Measurements from ENCODE around the gene ELL2. TPM values are rescaled to one million over a fixed set of nuclear protein-coding genes. Genes with fewer than 3 reads are reported as not detected.
A peak's percentile ranks its signal among the peaks of the same experiment; 100 is the strongest.

Gene ELL2
- total RNA-seq, 1 donor from 2014 or later: 124 TPM

DNA sequence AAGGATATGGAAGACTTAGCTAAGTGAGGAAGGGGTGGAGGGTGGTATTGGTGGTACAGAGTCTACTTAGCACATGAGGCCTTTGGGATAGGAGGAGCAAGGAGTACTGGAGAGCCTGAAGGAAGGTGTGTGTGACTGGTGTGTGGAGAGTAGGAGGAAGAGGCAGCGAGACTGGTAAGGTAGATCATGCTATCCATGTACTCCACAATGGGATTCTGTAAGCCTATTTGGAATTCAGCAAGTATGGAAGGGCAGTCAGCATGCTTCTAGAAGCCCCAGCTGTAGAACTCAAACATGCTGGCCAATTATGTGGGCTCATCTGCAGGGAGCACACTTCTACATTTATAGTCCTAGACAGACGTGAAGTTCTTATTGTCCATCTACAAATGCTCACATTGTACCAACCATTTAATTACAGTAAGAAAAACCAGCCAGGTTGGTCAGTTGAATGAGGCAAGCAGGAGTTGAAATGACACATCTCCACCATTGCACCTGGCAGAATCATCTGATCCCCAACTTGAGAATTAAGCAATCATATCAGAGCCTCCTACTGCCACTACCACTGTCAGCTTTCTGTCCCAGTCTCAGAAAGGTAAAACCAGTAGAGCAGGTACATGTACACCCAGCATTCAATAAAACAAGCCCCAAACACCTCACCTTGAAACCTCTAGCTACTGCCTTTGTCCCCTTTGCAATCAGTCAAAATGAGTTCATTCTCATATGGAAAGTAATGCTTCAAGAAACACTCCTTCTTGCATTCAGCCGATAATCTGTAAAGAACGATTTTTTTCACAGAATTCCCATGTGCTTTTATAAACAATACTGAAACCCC lies 78.2 kb downstream of the ELL2 start:
- Mint-ChIP-seq H3K4me1 (ENCODE audit: low read depth) (peaks cover 57% of the 10 kb centered on the region), H3K27me3 (no peaks in the 10 kb centered on the region), H3K4me3 (ENCODE audit: low read depth) (no peak overlapping the region), H3K9me3 (ENCODE audit: low read depth) (peaks cover 4% of the 10 kb centered on the region), H3K27ac (peak overlapping the region; percentile 23), H3K36me3 (ENCODE audit: insufficient read depth) (peaks cover 23% of the 10 kb centered on the region)
- TF ChIP-seq, protein P1, sequence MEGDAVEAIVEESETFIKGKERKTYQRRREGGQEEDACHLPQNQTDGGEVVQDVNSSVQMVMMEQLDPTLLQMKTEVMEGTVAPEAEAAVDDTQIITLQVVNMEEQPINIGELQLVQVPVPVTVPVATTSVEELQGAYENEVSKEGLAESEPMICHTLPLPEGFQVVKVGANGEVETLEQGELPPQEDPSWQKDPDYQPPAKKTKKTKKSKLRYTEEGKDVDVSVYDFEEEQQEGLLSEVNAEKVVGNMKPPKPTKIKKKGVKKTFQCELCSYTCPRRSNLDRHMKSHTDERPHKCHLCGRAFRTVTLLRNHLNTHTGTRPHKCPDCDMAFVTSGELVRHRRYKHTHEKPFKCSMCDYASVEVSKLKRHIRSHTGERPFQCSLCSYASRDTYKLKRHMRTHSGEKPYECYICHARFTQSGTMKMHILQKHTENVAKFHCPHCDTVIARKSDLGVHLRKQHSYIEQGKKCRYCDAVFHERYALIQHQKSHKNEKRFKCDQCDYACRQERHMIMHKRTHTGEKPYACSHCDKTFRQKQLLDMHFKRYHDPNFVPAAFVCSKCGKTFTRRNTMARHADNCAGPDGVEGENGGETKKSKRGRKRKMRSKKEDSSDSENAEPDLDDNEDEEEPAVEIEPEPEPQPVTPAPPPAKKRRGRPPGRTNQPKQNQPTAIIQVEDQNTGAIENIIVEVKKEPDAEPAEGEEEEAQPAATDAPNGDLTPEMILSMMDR (IDR thresholded peaks at IDR 0.05; ENCODE audit: unreplicated experiment): no peak
- DNase-seq (ENCODE audit: low spot score, unreplicated experiment): no peak

DNA sequence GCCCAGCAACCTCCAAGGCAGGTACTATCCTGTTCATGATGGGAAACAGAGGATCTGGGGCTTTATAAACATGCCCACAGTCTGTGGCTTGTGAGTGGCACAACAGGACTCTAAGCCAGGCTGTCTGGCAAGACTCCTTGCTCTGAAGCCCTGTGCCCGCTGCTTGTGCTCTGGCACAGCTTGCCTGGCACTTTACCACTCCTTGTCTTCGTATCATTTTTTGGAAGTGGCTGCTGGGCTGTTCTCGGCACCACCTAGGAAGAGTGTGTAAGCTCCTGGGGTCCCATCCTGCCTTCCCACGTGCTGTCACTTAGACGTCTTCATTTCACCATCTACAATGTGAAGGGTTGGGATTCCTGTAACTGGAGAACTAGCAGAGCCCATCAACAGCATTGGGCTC lies 79.8 kb downstream of the ELL2 start:
- H3K27ac Mint-ChIP-seq: no peak overlapping the region
- no peaks in the 10 kb centered on the region for H3K27me3 Mint-ChIP-seq
- TF ChIP-seq, protein P1 (IDR thresholded peaks at IDR 0.05; ENCODE audit: unreplicated experiment): no peak
- peaks cover 54% of the 10 kb centered on the region for H3K4me1 Mint-ChIP-seq (ENCODE audit: low read depth)
- no peaks in the 10 kb centered on the region for H3K9me3 Mint-ChIP-seq (ENCODE audit: low read depth)
- no peak overlapping the region for H3K4me3 Mint-ChIP-seq (ENCODE audit: low read depth)
- H3K36me3 Mint-ChIP-seq (ENCODE audit: insufficient read depth): peaks cover 13% of the 10 kb centered on the region
- no peak for DNase-seq (ENCODE audit: low spot score, unreplicated experiment)

DNA sequence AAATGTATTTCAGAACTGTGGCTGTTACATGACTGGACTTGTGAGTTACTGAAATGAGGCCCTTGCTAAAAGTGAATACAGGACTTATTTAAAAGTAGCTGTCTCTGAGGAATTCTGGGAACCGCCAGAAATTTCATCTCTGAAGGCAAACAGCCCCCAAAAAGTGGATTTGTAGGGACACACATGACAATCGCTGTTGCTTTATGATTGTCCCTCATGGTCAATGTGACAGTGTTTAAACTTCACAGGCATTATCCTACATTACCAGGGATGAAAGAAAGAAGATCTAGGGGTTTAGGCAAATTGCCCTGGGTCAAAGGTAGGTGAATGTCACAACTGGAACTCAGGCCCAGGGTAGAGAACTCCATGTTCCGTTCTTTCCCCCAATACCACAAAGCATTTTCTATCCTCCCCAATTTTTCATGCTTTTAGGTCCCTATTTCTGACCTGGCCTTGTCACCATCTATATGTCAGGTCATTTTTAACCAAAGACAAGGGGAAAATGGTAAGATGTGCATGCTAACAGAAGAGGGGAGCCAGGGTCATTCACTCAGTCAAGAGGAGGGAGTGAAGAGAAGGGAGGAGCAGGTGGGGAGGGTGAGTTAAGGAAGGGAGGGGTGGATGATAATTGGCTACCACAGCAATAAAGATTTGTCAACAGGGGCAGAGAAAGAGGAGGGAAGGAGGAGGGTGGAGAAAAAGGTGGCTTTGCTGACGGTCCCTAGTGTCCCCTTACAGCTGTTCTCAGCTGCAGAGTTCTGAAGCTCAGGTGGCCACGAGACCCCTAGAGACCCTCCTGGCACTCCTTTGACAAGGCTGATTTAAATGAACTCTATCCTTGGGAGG lies 81.3 kb downstream of the ELL2 start:
- Mint-ChIP-seq H3K9me3 (ENCODE audit: low read depth) (no peaks in the 10 kb centered on the region), H3K36me3 (ENCODE audit: insufficient read depth) (peaks cover 6% of the 10 kb centered on the region), H3K4me1 (ENCODE audit: low read depth) (peaks cover 56% of the 10 kb centered on the region), H3K4me3 (ENCODE audit: low read depth) (no peak overlapping the region), H3K27ac (peak overlapping the region; percentile 45), H3K27me3 (no peaks in the 10 kb centered on the region)
- no peak for DNase-seq (ENCODE audit: low spot score, unreplicated experiment)
- TF ChIP-seq, protein P1 (IDR thresholded peaks at IDR 0.05; ENCODE audit: unreplicated experiment): no peak

DNA sequence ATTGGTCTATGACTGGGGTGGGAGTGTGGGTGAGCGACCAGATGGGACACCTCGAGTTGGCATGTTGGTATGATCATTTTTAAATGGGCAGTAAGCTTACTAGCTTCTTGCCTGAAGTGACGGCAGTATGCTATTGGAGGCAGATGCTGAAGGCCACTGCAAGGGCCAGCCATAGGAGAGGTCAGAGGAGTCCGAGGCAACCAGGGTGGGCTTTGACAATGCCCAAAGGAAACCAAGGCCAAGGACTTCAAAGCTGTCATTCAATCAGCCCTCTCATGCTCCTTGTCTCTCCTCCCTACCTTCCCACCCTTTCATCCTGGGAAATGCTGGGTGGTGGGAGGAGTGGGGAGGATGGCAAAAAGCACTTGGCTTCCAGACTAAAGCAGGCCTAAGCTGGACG lies 82.0 kb downstream of the ELL2 start:
- no peak for DNase-seq (ENCODE audit: low spot score, unreplicated experiment)
- H3K4me3 Mint-ChIP-seq (ENCODE audit: low read depth): no peak overlapping the region
- H3K9me3 Mint-ChIP-seq (ENCODE audit: low read depth): no peaks in the 10 kb centered on the region
- TF ChIP-seq, protein P1 (IDR thresholded peaks at IDR 0.05; ENCODE audit: unreplicated experiment): no peak
- no peaks in the 10 kb centered on the region for H3K27me3 Mint-ChIP-seq
- H3K27ac Mint-ChIP-seq: peak overlapping the region; percentile 87
- H3K4me1 Mint-ChIP-seq (ENCODE audit: low read depth): peaks cover 51% of the 10 kb centered on the region
- H3K36me3 Mint-ChIP-seq (ENCODE audit: insufficient read depth): peaks cover 6% of the 10 kb centered on the region

Measured in progenitor cell of endocrine pancreas (in vitro differentiated cells).